Mammary epithelial cell (primary cell): ENCODE measurements around the gene RTN4R.

Source experiments
- CTCF ChIP-seq, 2 donors: IDR thresholded peaks in 1 of 2; conservative IDR thresholded peaks in 1 of 2; 2 replicates each; pipeline ENCODE4 v1.5.1; 2011 to 2012; ENCODE audit warnings: inconsistent platforms in 2 of 2, low read length in 2 of 2, mild to moderate bottlenecking in 2 of 2, control low read depth in 1 of 2, low read depth in 1 of 2; ENCODE audit not compliant: insufficient read depth in 1 of 2; ENCODE audit errors: extremely low read depth in 1 of 2
- EZH2 ChIP-seq: IDR thresholded peaks from 2 replicates; pipeline ENCODE4 v1.6.1; 2012; ENCODE audit warnings: low read length, inconsistent platforms, borderline replicate concordance

DNA sequence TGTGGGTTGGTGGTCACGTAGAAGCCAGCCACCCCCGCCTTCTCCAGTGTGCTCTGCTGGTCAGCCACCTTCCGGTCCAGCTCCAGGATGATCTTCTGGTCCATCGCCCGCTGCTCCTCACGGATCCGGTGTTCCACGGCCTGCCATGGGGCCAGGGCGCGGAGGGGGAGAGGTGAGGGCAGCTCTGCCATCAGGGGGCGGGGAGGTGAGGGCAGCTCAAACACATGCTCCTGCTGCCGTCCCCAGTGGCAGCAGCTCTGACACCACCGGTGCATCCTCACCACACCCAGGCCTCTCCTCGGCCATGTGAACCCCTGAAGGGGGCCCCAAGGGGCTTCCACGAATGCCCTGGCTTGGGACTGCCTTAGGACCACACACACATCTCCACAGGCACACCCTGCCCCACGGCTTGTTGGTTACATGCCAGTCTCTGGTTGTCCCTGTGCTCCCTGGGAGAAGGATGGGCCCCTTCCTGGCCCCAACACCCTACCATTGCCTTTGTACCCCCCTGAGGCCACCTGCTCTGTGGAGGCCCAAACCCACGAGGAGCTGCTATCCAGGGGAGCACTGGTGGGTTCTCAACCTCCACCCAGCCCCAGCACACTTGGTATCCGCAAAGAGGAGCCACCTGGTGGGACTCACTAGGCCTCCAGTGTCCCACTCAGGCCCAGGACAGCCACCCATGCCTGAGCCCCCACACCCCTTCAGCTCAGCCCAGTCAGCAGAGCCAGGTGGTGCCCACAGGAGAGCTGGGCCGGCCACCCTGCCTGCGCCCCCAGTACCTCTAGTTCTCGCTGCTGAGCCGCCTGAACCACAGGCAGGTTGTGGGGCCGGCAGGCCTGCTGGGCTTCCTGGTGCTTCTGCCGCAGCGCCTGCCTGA lies 47.5 kb upstream of the RTN4R start:
- no peak for TF ChIP-seq CTCF (conservative IDR thresholded peaks at IDR 0.05 in 1 of 2, IDR thresholded peaks at IDR 0.05 in 1 of 2; ENCODE audit: extremely low read depth in 1 of 2, insufficient read depth in 1 of 2, low read depth in 1 of 2, low read length in 2 of 2)
- no peak for TF ChIP-seq EZH2
